ENCODE results near the gene NAT14.
"Not testable (repeated sequence)": the region's sequence is repeated elsewhere in the genome, so short reads cannot be mapped to it uniquely, and the experiment has no call there.

NAT14 gene

DNA sequence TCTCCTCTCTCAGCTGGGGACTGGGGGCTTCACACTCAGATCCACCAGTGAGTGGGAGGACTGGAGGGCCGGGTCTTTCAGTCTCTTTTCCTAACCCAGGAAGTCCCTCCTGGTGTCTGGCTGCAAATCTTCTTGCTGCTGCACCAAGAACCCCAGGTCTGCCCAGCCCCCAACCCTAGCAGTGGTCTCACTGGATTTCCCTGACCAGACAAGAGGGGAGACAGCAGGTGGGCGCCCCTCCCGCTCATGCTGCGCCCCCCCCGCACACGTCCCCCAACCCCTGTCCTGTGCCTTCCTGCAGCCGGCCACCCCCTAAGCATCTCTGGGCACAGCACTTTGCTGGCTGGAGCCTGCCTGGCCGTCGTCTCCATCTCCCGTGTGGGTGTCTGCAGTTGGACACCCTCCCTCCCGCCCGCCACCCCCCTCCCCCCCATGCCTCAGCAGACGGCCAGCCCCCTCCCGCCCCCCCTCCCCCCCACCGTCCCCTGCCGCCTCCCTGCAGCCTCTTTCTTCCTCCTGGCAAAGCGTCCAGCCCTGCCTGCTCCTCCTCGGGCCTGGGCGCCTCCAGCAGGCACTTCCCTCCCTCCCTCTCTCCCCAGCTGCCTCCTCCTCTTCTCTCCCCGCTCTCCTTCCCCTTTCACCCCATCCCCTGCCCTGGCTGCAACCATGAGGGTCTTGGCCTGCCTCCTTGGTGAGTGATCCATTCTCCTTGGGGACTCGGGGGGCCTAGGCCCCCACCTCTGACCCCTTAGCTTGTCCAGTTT is 3.1 kb downstream of the NAT14 start, which contains the start of gene SSC5D:
TSS of gene SSC5D (plus strand) at position 513 of the 764 bp plus-strand sequence. CDS start at position 667, 154 bp downstream.
- DNase-seq = no peak

DNA sequence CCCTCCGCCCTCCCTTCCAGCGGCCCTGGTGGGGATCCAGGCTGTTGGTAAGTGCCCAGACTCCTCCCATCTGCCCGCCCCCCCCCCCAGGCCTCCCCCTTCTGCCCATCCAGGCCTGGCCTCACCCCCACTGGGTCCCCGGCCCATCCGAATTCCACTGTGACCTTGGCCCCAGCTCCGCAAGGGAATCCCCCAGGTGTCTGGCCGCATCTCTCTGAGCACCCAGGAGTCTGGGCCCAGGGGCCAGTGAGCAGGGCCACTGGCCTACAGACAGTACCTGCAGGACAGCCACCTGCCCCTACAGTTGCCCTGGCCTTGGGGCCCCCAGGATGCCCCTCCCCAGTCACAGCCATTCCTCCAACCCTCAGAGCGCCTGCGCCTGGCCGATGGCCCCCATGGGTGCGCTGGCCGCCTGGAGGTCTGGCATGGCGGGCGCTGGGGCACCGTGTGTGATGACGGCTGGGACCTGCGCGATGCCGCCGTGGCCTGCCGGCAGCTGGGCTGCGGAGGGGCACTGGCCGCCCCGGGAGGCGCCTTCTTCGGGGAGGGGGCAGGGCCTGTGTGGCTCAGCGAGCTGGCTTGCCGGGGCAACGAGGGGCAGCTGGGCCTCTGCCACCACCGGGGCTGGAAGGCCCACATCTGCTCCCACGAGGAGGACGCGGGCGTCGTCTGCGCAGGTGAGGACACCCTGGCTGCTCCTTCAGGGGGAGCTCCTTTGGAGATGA is 4.2 kb downstream of the NAT14 start:
- DNase-seq = no peak

GRCh38 chr19:55489711-55490477 is 4.9 kb downstream of the NAT14 start:
- DNase-seq = no peak

- no peak for DNase-seq
Observed at GRCh38 chr19:55490478-55491432, 5.8 kb downstream of the NAT14 start.

GRCh38 chr19:55491546-55492360 is 6.8 kb downstream of the NAT14 start:
- no peak for DNase-seq

- DNase-seq = no peak
Observed at GRCh38 chr19:55492362-55492944, 7.5 kb downstream of the NAT14 start.

GRCh38 chr19:55493052-55493644 is 8.2 kb downstream of the NAT14 start:
- no peak for DNase-seq

DNA sequence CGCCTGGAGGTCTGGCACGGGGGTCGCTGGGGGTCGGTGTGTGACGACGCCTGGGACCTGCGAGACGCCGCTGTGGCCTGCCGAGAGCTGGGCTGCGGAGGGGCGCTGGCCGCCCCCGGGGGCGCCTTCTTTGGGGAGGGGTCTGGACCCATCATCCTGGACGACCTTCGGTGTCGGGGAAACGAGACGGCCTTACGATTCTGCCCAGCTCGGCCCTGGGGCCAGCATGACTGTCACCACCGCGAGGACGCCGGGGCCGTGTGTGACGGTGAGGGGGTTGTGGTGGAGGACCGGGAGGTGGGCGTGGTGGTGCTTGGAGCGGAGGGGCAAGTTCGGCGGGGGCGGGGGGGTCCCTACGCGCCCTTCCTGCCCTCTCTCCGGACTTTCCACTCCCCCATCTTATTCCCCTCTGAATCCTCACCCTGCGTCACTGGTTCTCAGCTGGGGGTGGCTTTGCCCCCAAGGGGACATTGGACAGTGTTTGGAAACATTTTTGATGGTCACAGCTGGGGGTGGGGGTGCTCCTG is 8.7 kb downstream of the NAT14 start:
- no peak for DNase-seq

- no peak for DNase-seq
Observed at GRCh38 chr19:55494172-55494761, 9.3 kb downstream of the NAT14 start.

DNA sequence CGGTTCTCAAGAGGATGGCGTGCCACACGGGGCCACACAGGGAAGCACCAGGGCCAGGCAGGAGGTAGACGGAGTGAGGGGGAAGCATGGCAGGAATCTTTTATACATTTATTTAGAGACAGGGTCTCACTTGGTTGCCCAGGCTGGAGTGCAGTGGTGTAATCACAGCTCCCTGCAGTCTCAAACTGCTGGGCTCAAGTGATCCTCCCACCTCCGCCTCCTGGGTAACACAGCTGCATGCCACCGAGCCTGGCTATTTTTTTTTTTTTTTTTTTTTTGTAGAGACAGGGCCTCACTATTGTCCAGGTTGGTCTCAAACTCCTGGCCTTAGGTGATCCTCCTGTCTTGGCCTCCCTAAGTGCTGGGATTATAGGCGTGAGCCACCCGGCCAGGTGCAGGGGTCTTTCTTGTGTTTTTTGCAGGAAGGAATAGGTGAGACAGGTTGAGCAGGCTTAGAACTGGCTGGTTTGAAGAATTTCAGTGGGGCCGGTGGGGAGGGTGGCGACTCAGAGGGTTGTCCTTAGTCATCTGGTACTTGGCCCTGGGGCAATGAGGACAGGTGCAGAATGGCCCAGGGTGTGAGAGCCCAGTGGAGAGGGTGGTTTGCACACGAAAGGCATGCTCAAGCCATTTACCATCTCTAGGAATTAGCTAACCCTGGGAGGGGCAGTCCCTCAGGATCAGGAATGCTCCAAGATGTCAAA is 10.8 kb downstream of the NAT14 start:
- no peak for DNase-seq

DNA sequence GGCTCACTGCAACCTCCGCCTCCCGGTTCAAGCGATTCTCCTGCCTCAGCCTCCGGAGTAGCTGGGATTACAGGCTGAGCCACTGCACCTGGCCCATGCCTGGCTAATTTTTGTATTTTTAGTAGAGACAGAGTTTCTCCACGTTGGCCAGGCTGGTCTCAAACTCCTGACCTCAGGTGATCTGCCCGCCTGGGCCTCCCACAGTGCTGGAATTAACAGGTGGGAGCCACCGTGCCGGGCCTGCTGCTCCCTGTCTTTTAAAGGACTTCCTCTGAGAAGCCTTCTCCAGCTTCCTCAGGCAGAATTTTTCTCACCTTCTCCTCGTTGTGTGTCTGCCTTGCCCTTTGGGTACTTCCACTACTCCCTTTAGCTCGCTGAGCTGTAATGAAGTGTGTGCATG is 11.8 kb downstream of the NAT14 start:
- DNase-seq = not testable (repeated sequence)

DNA sequence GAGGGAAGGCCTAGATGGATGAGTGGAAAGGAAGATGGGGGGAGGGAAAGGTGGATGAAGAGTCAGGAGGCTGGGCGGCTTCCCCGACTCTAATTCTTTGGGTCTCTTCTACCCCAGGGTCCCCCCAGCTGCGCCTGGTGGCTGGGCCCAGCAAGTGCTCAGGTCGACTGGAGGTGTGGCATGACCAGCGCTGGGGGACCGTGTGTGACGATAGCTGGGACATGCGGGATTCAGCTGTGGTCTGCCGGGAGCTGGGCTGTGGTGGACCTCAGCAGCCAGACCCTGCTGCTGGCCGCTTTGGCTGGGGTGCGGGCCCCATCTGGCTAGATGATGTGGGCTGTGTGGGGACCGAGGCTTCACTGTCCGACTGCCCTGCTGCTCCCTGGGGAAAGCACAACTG is 12.8 kb downstream of the NAT14 start:
- DNase-seq = no peak

DNA sequence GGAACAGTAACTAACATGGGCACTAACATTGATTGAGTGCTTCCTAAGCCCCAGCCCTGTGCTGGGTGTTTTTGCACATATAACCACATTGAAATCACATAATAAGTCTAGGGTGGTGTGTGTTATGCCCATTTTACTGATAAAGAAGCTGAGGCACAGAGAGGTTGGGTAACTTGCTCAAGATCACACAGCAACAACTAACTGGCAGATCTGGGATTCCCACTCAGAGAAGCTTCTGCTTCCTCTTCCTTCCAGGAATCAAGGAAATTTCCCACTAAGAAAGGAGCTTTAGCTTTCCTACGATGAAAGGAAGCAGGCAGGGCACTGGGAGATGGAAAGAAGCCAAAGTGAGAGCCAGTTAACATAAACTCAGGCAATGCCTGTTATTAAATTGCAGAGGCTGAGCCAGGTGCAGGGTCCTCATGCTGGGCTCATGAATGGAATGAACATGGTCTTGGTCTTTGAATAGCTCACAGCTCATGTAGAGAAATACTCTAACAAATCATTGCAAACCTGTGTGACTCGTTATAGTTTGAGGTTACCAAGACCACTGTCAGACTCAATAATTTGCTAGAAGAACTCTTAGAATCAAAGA is 13.4 kb downstream of the NAT14 start:
- no peak for DNase-seq

DNA sequence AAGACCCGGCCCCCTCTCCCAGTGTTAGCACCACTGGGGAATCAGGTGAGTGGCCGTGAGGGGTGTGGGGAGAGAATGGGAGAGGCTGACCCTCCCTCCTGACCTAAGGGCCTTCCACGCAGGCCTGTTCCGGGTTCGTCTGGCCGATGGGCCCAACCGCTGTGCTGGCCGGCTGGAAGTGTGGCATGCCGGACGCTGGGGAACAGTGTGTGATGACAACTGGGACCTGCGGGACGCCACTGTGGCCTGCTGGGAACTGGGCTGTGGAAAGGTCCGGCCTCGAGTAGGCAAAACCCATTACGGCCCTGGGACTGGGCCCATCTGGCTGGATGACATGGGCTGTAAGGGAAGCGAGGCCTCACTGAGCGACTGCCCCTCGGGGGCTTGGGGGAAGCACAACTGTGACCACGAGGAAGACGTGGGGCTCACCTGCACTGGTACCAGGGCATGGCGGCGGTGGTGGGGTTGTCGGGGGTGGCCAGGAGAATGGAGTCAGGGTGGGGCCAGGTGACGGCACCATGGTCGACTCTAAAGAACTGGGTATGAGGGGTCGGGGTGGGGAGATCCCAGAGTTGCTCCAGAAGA is 15.5 kb downstream of the NAT14 start:
- no peak for DNase-seq

- DNase-seq = no peak
Observed at GRCh38 chr19:55502197-55502952, 17.4 kb downstream of the NAT14 start.

GRCh38 chr19:55503157-55503501 is 18.1 kb downstream of the NAT14 start:
- DNase-seq = no peak

- peak; percentile 94 for DNase-seq
Observed at GRCh38 chr19:55503502-55504251, 18.7 kb downstream of the NAT14 start.
